Stomach (tissue), 8 donors: Measurements from ENCODE around the gene CABP1. TPM values are rescaled to one million over a fixed set of nuclear protein-coding genes. Genes with fewer than 3 reads are reported as not detected.

Experiments used
- polyA plus RNA-seq, 3 donors: library from polyadenylated mRNA; stranded (reverse); fragments of 200-250 nt; gene quantifications; one replicate each; pipeline ENCODE4 v1.2.3, GENCODE V29; 2013
- total RNA-seq, 5 donors: library from RNA; depleted of rRNA; stranded (reverse); fragments of >200 nt; gene quantifications; one replicate each; pipeline versions ENCODE4 v1.1.0 to v1.2.3, GENCODE V29; 2014 to 2016
- donor health status: healthy with polysubstance abuse.
- donor health status: Bipolar disorder and iron deficiency.
- donor health status: healthy.

The CABP1 gene
- total and polyA plus RNA-seq, 8 donors = 1.1 to 2.4 (median 2.0) TPM; not detected in 3

Other genes with a start within 250 kb of the CABP1 start
- 1,000 to 10,000 TPM in 1 of 5 donors, 100 to 1,000 TPM in 3, 10 to 100 TPM in 1; 86.4 to 1,200 (median 463) TPM for gene COX6A1, start 202.5 kb upstream of the CABP1 start, total RNA-seq
- 1,000 to 10,000 TPM in 1 of 3 donors, 100 to 1,000 TPM in 2; 475 to 1,009 (median 901) TPM for gene COX6A1, start 202.5 kb upstream of the CABP1 start, polyA plus RNA-seq
- gene TRIAP1, start 194.2 kb upstream of the CABP1 start, total RNA-seq = 10 to 100 TPM in 2 of 5 donors, 1 to 10 TPM in 3; 4.7 to 15.2 (median 8.7) TPM
- gene TRIAP1, start 194.2 kb upstream of the CABP1 start, polyA plus RNA-seq = 10 to 100 TPM; 32.6 to 40.6 (median 37.4) TPM
- gene GATC, start 194.2 kb upstream of the CABP1 start, total RNA-seq = 10 to 100 TPM in 3 of 5 donors, 1 to 10 TPM in 2; 4.0 to 25.3 (median 13.4) TPM
- gene GATC, start 194.2 kb upstream of the CABP1 start, polyA plus RNA-seq = 10 to 100 TPM in 2 of 3 donors, 1 to 10 TPM in 1; 8.7 to 13.9 (median 12.5) TPM
- 100 to 1,000 TPM in 2 of 5 donors, 10 to 100 TPM in 3; 41.1 to 218 (median 92.3) TPM for gene SRSF9, start 170.9 kb upstream of the CABP1 start, total RNA-seq
- gene SRSF9, start 170.9 kb upstream of the CABP1 start, polyA plus RNA-seq = 100 to 1,000 TPM in 2 of 3 donors, 10 to 100 TPM in 1; 86.1 to 116 (median 112) TPM
- 100 to 1,000 TPM in 4 of 5 donors, 10 to 100 TPM in 1; 27.2 to 197 (median 114) TPM for gene DYNLL1, start 144.5 kb upstream of the CABP1 start, total RNA-seq
- gene DYNLL1, start 144.5 kb upstream of the CABP1 start, polyA plus RNA-seq = 100 to 1,000 TPM; 476 to 580 (median 578) TPM
- gene COQ5, start 111.5 kb upstream of the CABP1 start, total RNA-seq = 10 to 100 TPM in 3 of 5 donors, 1 to 10 TPM in 2; 2.6 to 32.4 (median 10.5) TPM
- gene COQ5, start 111.5 kb upstream of the CABP1 start, polyA plus RNA-seq = 10 to 100 TPM; 24.0 to 31.8 (median 27.8) TPM
- 100 to 1,000 TPM; 189 to 656 (median 318) TPM for gene RNF10, start 106.3 kb upstream of the CABP1 start, total RNA-seq
- gene RNF10, start 106.3 kb upstream of the CABP1 start, polyA plus RNA-seq = 100 to 1,000 TPM; 124 to 157 (median 133) TPM
- 10 to 100 TPM; 10.5 to 62.3 (median 34.3) TPM for gene POP5, start 59.2 kb upstream of the CABP1 start, total RNA-seq
- 10 to 100 TPM; 33.9 to 51.2 (median 49.1) TPM for gene POP5, start 59.2 kb upstream of the CABP1 start, polyA plus RNA-seq
- gene MLEC, start 46.5 kb downstream of the CABP1 start, total RNA-seq = 1,000 to 10,000 TPM in 1 of 5 donors, 10 to 100 TPM in 4; 22.2 to 1,695 (median 86.6) TPM
- 10 to 100 TPM; 15.1 to 28.4 (median 17.1) TPM for gene MLEC, start 46.5 kb downstream of the CABP1 start, polyA plus RNA-seq
- 10 to 100 TPM in 4 of 5 donors, 1 to 10 TPM in 1; 8.2 to 26.8 (median 19.7) TPM for gene UNC119B, start 69.8 kb downstream of the CABP1 start, total RNA-seq
- gene UNC119B, start 69.8 kb downstream of the CABP1 start, polyA plus RNA-seq = 10 to 100 TPM in 2 of 3 donors, 1 to 10 TPM in 1; 9.6 to 14.6 (median 12.5) TPM
- 100 to 1,000 TPM in 2 of 5 donors, 10 to 100 TPM in 3; 16.5 to 313 (median 28.5) TPM for gene ACADS, start 85.2 kb downstream of the CABP1 start, total RNA-seq
- gene ACADS, start 85.2 kb downstream of the CABP1 start, polyA plus RNA-seq = 10 to 100 TPM; 31.1 to 60.6 (median 46.3) TPM